Osteoblast (primary cell): ENCODE measurements around the gene COL19A1. TPM values are rescaled to one million over a fixed set of nuclear protein-coding genes. Genes with fewer than 3 reads are reported as not detected.
"Not testable (repeated sequence)": the region's sequence is repeated elsewhere in the genome, so short reads cannot be mapped to it uniquely, and the experiment has no call there.

Source experiments
- DNase-seq: peaks from one replicate; pipeline ENCODE4 v3.0.0; 2011; ENCODE audit warnings: low spot score, mixed read lengths; ENCODE audit not compliant: insufficient read length; ENCODE audit errors: missing footprints
- H2AFZ ChIP-seq: 2 replicates; pipeline ENCODE4 v1.6.0; 2011; ENCODE audit warnings: mild to moderate bottlenecking, low read length
- H3K27ac ChIP-seq: 2 replicates; pipeline ENCODE4 v1.5.1; 2011; ENCODE audit warnings: mild to moderate bottlenecking, low read depth, low read length, moderate library complexity
- H3K27me3 ChIP-seq: 2 replicates; pipeline ENCODE4 v1.6.0; 2012; ENCODE audit warnings: mild to moderate bottlenecking, control low read depth, inconsistent platforms, low read length, moderate library complexity; ENCODE audit not compliant: insufficient read depth
- H3K36me3 ChIP-seq: 2 replicates; pipeline ENCODE4 v1.5.1; 2011; ENCODE audit warnings: mild to moderate bottlenecking, low read length, control low read depth, moderate library complexity; ENCODE audit not compliant: insufficient read depth
- H3K4me1 ChIP-seq: 2 replicates; pipeline ENCODE4 v1.5.1; 2011; ENCODE audit warnings: mild to moderate bottlenecking, low read length, control low read depth, moderate library complexity; ENCODE audit not compliant: insufficient read depth
- H3K4me2 ChIP-seq: 2 replicates; pipeline ENCODE4 v1.6.0; 2011; ENCODE audit warnings: mild to moderate bottlenecking, low read length; ENCODE audit not compliant: insufficient read depth
- H3K4me3 ChIP-seq: fragments of 200-600 bp; sonication (generic); 3 replicates; pipeline ENCODE4 v1.5.1; 2012; ENCODE audit warnings: mild to moderate bottlenecking, low read length, inconsistent platforms; ENCODE audit not compliant: insufficient read depth
- H3K79me2 ChIP-seq: 2 replicates; pipeline ENCODE4 v1.6.0; 2012; ENCODE audit warnings: mild to moderate bottlenecking, low read length, control low read depth, inconsistent platforms; ENCODE audit not compliant: insufficient read depth
- H3K9me3 ChIP-seq: 2 replicates; pipeline ENCODE4 v1.5.1; 2011; ENCODE audit warnings: low read depth, low read length, control low read depth
- H4K20me1 ChIP-seq: 2 replicates; pipeline ENCODE4 v1.6.0; 2012; ENCODE audit warnings: mild to moderate bottlenecking, low read length, control low read depth; ENCODE audit not compliant: insufficient read depth
- CTCF ChIP-seq: IDR thresholded peaks from 2 replicates; pipeline ENCODE4 v1.5.1; 2011; ENCODE audit warnings: mild to moderate bottlenecking, low read depth, low read length, moderate library complexity; ENCODE audit errors: extremely low read depth
- total RNA-seq: library from RNA; depleted of rRNA; stranded (reverse); fragments of >200 nt; gene quantifications from 2 replicates; pipeline ENCODE4 v1.2.3, GENCODE V29; 2012

COL19A1 gene
- total RNA-seq, 1 donor = under 0.01 TPM

- Histone ChIP-seq H3K9me3 (no peaks in the 10 kb centered on the region), H3K79me2 (no peaks in the 10 kb centered on the region), H3K27ac (no peak overlapping the region), H3K36me3 (no peaks in the 10 kb centered on the region), H3K4me1 (no peaks in the 10 kb centered on the region), H3K4me2 (no peak overlapping the region), H3K4me3 (no peak overlapping the region), H2AFZ (no peak overlapping the region), H4K20me1 (no peaks in the 10 kb centered on the region), H3K27me3 (no peaks in the 10 kb centered on the region)
- DNase-seq = no peak
- TF ChIP-seq CTCF = no peak
These were observed 47.2 kb upstream of the COL19A1 start for GRCh38 chr6:69819138-69819537.

GRCh38 chr6:69820018-69820417 is 46.3 kb upstream of the COL19A1 start:
- no peak for DNase-seq
- no peak overlapping the region for H3K4me3 ChIP-seq
- H3K27me3 ChIP-seq = no peaks in the 10 kb centered on the region
- H3K27ac ChIP-seq = no peak overlapping the region
- no peaks in the 10 kb centered on the region for H3K4me1 ChIP-seq
- TF ChIP-seq CTCF = no peak
- no peaks in the 10 kb centered on the region for H3K9me3 ChIP-seq
- H4K20me1 ChIP-seq = no peaks in the 10 kb centered on the region
- H3K4me2 ChIP-seq = no peak overlapping the region
- H3K36me3 ChIP-seq = no peaks in the 10 kb centered on the region
- H3K79me2 ChIP-seq = no peaks in the 10 kb centered on the region
- no peak overlapping the region for H2AFZ ChIP-seq

GRCh38 chr6:69820438-69820837 is 45.9 kb upstream of the COL19A1 start:
- H3K4me2 ChIP-seq = no peak overlapping the region
- H3K27me3 ChIP-seq = no peaks in the 10 kb centered on the region
- no peak for TF ChIP-seq CTCF
- no peaks in the 10 kb centered on the region for H4K20me1 ChIP-seq
- H2AFZ ChIP-seq = no peak overlapping the region
- DNase-seq = no peak
- no peaks in the 10 kb centered on the region for H3K9me3 ChIP-seq
- H3K4me1 ChIP-seq = no peaks in the 10 kb centered on the region
- H3K4me3 ChIP-seq = no peak overlapping the region
- no peak overlapping the region for H3K27ac ChIP-seq
- no peaks in the 10 kb centered on the region for H3K36me3 ChIP-seq
- H3K79me2 ChIP-seq = no peaks in the 10 kb centered on the region

GRCh38 chr6:69824355-69824754 is 42.0 kb upstream of the COL19A1 start:
- H3K4me2 ChIP-seq, H3K9me3 ChIP-seq, H3K27me3 ChIP-seq, H3K36me3 ChIP-seq, H4K20me1 ChIP-seq, DNase-seq, H3K4me3 ChIP-seq, H3K4me1 ChIP-seq, H3K79me2 ChIP-seq, H3K27ac ChIP-seq, H2AFZ ChIP-seq: not testable (repeated sequence)
